ENCODE measurements around the gene AFTPH. TPM values are rescaled to one million over a fixed set of nuclear protein-coding genes. Genes with fewer than 3 reads are reported as not detected.

The AFTPH gene
- polyA plus RNA-seq, 1 of the 3 experiments (the other 2 are of a cell fraction), result 7.4 TPM

- TF ChIP-seq MEF2A (IDR thresholded peaks at IDR 0.05; ENCODE audit: borderline replicate concordance, low read depth), result no peak
- TF ChIP-seq EP300 (IDR thresholded peaks at IDR 0.05; ENCODE audit: borderline replicate concordance in 1 of 2, low read depth in 1 of 2, low read length in 1 of 2), result no peak
Observed at GRCh38 chr2:64534363-64534762, 10.2 kb downstream of the AFTPH start (continued).

- DNase-seq, result no peak
- no peak for TF ChIP-seq ELF1 (IDR thresholded peaks at IDR 0.05)
- TF ChIP-seq MAX (IDR thresholded peaks at IDR 0.05; ENCODE audit: low read depth), result no peak
- no peak for TF ChIP-seq MEF2A (IDR thresholded peaks at IDR 0.05; ENCODE audit: borderline replicate concordance, low read depth)
- TF ChIP-seq GATA2 (CRISPR knock-in tag; IDR thresholded peaks at IDR 0.05), result no peak
- TF ChIP-seq SIN3A (IDR thresholded peaks at IDR 0.05; ENCODE audit: borderline replicate concordance, low read depth, low read length), result no peak
- TF ChIP-seq RXRA (IDR thresholded peaks at IDR 0.05; ENCODE audit: borderline replicate concordance, low read depth), result no peak
- TF ChIP-seq GABPA (IDR thresholded peaks at IDR 0.05; ENCODE audit: low read depth), result no peak
- TF ChIP-seq NRF1 (IDR thresholded peaks at IDR 0.05; ENCODE audit: low read depth, low read length), result no peak
- TF ChIP-seq FOXJ3 (CRISPR knock-in tag; IDR thresholded peaks at IDR 0.05), result no peak
- no peak for TF ChIP-seq SMC3 (IDR thresholded peaks at IDR 0.05; ENCODE audit: low read depth, low read length)
- no peak for TF ChIP-seq NFIC (IDR thresholded peaks at IDR 0.05; ENCODE audit: borderline replicate concordance)
- no peak for TF ChIP-seq FOXM1 (IDR thresholded peaks at IDR 0.05; ENCODE audit: low read depth)
- no peak overlapping the region for H3K4me3 ChIP-seq (ENCODE audit: low read depth in 2 of 2, low read length in 1 of 2)
- peaks cover 0 to 4% of the 10 kb centered on the region in 2 experiments for H3K36me3 ChIP-seq (replicated peaks in 1 of 2; ENCODE audit: control insufficient read depth in 1 of 2, insufficient read depth in 2 of 2, low read length in 1 of 2)
- H3K9me3 ChIP-seq, result no peaks in the 10 kb centered on the region
- no peak overlapping the region for H3K27ac ChIP-seq (ENCODE audit: low read depth in 2 of 2, low read length in 1 of 2)
- peaks cover 8% of the 10 kb centered on the region for H3F3A ChIP-seq (replicated peaks; ENCODE audit: insufficient read depth)
- no peak overlapping the region for H3K4me2 ChIP-seq
- H3K9me2 ChIP-seq, result no peaks in the 10 kb centered on the region
- H3K4me1 ChIP-seq (ENCODE audit: control insufficient read depth in 1 of 2, insufficient read depth in 2 of 2, low read depth in 1 of 2, low read length in 1 of 2), result peaks cover 0 to 8% of the 10 kb centered on the region in 2 experiments; a peak in 2 of 4 replicates
- no peak overlapping the region for H3K9ac ChIP-seq
- peaks cover 58% of the 10 kb centered on the region for H3K79me2 ChIP-seq (ENCODE audit: insufficient read depth)
- 92% methylated on average over 1 of the region's 1 CpG for WGBS (ENCODE audit: low lambda C conversion rate)
- no peaks in the 10 kb centered on the region for H3K27me3 ChIP-seq (ENCODE audit: insufficient read depth)
- H2AFZ ChIP-seq (ENCODE audit: low read depth), result no peak overlapping the region
- ChIA-PET POLR2A (no interaction called here), CTCF (interaction anchor here (1.2 to 1.4 kb wide), 3 partner anchors 13 to 205 kb away, joined by 3 to 4 read pairs (median 3); no protein-coding TSS in a partner anchor)
- H4K20me1 ChIP-seq (ENCODE audit: insufficient read depth), result no peaks in the 10 kb centered on the region
Observed at GRCh38 chr2:64535024-64535423, 10.9 kb downstream of the AFTPH start.

- H3K4me2 ChIP-seq, result no peak overlapping the region
- no peak overlapping the region for H3K27ac ChIP-seq (ENCODE audit: low read depth in 2 of 2, low read length in 1 of 2)
- no peak overlapping the region for H3K9ac ChIP-seq
- no peaks in the 10 kb centered on the region for H3K9me3 ChIP-seq
- no peak overlapping the region for H3K4me3 ChIP-seq (ENCODE audit: low read depth in 2 of 2, low read length in 1 of 2)
- no peaks in the 10 kb centered on the region for H3K27me3 ChIP-seq (ENCODE audit: insufficient read depth)
- H2AFZ ChIP-seq (ENCODE audit: low read depth), result no peak overlapping the region
- H4K20me1 ChIP-seq (ENCODE audit: insufficient read depth), result no peaks in the 10 kb centered on the region; the same call in 1 of the 2 replicates
- H3K4me1 ChIP-seq (ENCODE audit: control insufficient read depth in 1 of 2, insufficient read depth in 2 of 2, low read depth in 1 of 2, low read length in 1 of 2), result peaks cover 0 to 8% of the 10 kb centered on the region in 2 experiments; a peak in 2 of 4 replicates
- no peak for DNase-seq
- no peak for TF ChIP-seq EZH2phosphoT487 (IDR thresholded peaks at IDR 0.05; ENCODE audit: borderline replicate concordance, low read depth)
- CTCF ChIA-PET, result no interaction called here
- H3K36me3 ChIP-seq (replicated peaks in 1 of 2; ENCODE audit: control insufficient read depth in 1 of 2, insufficient read depth in 2 of 2, low read length in 1 of 2), result peaks cover 0 to 4% of the 10 kb centered on the region in 2 experiments
- H3F3A ChIP-seq (replicated peaks; ENCODE audit: insufficient read depth), result peaks cover 8% of the 10 kb centered on the region
- POLR2A ChIA-PET, result no interaction called here
- WGBS (ENCODE audit: low lambda C conversion rate), result 76% methylated on average over 2 of the region's 2 CpGs
- peaks cover 56% of the 10 kb centered on the region for H3K79me2 ChIP-seq (ENCODE audit: insufficient read depth)
- H3K9me2 ChIP-seq, result no peaks in the 10 kb centered on the region
Observed at GRCh38 chr2:64537991-64538390, 13.9 kb downstream of the AFTPH start.
